HepG2 (cell line): Measurements from ENCODE around the gene SKI. TPM values are rescaled to one million over a fixed set of nuclear protein-coding genes. Genes with fewer than 3 reads are reported as not detected.

Experiments
- HMG20A ChIP-seq: IDR thresholded peaks from 2 replicates; pipeline ENCODE4 v1.6.1; 2016; ENCODE audit warnings: borderline replicate concordance
- MIER3 ChIP-seq: IDR thresholded peaks from 2 replicates; pipeline ENCODE4 v1.6.1; 2016; ENCODE audit warnings: missing compliant biosample characterization, borderline replicate concordance
- MLLT10 ChIP-seq: sonication (generic); formaldehyde crosslinking; IDR thresholded peaks from 2 replicates; pipeline ENCODE4 v1.4.0; 2020; ENCODE audit warnings: missing genetic modification reagents
- ZNF839 ChIP-seq: sonication (generic); formaldehyde crosslinking; IDR thresholded peaks from 2 replicates; pipeline ENCODE4 v1.4.0; 2020; ENCODE audit warnings: missing genetic modification reagents, mild to moderate bottlenecking, borderline replicate concordance
- polyA plus RNA-seq, 8 experiments: library from polyadenylated mRNA; depleted of rRNA in 3 of 8; stranded (reverse) in 7 of 8; unstranded in 1 of 8; fragments of >200 nt; fragmentation: Illumina TruSeq in 4 of 8; extraction: Trizol in 4 of 8; gene quantifications; 2 replicates each; pipeline versions ENCODE4 v1.2.1 to v1.2.3, GENCODE V29; 2011 to 2016; ENCODE audit warnings: low read depth in 4 of 8, missing spikeins in 1 of 8, mixed read lengths in 1 of 8; ENCODE audit not compliant: insufficient read depth in 1 of 8
- total RNA-seq, 5 experiments: library from RNA; depleted of rRNA; stranded (reverse); fragments of >200 nt; fragmentation: Illumina TruSeq; extraction: Trizol; gene quantifications; 2 replicates each; pipeline ENCODE4 v1.2.3, GENCODE V29; 2016; ENCODE audit warnings: low read depth in 1 of 5
- TF ChIP-seq, protein P1 (sequence below): sonication (generic); formaldehyde crosslinking; IDR thresholded peaks from 2 replicates; pipeline ENCODE4 v1.8.1; 2023; ENCODE audit warnings: mild to moderate bottlenecking, moderate library complexity, missing genetic modification reagents
- TF ChIP-seq, protein P2 (sequence below): sonication (generic); formaldehyde crosslinking; IDR thresholded peaks from 2 replicates; pipeline ENCODE4 v1.5.1; 2020; ENCODE audit warnings: missing genetic modification reagents, mild to moderate bottlenecking, borderline replicate concordance
- TF ChIP-seq, protein P3 (sequence below): sonication (generic); formaldehyde crosslinking; IDR thresholded peaks from 2 replicates; pipeline ENCODE4 v1.5.1; 2020; ENCODE audit warnings: mild to moderate bottlenecking, missing genetic modification reagents, moderate library complexity

Gene SKI
- total and polyA plus RNA-seq, 2 of the 13 experiments (the other 11 are each of a cell fraction or from before 2014, with no cell fraction given): 4.7 to 6.9 TPM

DNA sequence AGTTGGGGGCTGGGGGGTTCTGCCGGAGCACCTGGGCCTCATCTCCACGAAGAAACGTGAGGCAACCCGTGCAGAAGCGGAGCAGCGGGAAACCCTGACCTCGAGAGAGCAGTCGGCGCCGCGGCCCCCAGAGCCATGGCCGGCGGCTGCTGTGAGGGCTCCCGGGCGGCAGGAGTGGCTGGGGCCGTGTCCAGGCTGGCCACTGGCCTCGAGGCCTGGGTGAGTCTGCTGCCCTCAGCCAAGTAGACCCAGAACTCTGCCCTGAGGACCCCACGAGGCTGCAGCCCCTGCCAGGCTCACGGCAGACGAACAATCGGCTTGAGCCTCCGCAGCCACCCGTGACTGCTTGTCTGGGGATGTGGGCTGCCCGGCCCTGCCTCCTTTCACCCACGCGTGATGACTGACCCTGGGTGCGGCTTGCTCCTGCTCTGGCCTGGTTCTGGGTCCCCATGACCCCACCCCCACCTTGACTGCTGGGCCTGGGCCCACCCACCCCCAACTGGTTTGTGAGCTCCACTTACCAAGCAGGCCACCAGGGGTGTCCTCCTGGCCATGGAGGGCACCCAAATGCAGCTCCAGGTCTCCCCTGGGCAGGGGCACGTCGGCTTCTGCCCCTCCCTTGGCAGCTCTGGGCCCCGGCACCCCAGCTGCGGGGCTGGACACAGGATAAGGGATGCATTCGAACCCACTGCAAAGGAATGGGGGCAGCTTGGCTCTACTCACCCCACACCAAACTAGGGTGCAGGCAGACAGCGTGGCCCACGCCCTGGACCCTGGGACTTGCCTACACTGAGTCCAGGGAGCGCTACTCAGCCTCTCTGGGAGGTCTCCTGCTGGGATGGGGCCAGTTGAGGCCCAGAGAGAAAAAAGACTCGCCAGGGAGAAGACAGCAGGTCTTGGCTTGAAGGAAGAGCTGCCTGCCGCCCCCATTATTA lies 129.1 kb downstream of the SKI start (continued):
- TF ChIP-seq, protein P1, sequence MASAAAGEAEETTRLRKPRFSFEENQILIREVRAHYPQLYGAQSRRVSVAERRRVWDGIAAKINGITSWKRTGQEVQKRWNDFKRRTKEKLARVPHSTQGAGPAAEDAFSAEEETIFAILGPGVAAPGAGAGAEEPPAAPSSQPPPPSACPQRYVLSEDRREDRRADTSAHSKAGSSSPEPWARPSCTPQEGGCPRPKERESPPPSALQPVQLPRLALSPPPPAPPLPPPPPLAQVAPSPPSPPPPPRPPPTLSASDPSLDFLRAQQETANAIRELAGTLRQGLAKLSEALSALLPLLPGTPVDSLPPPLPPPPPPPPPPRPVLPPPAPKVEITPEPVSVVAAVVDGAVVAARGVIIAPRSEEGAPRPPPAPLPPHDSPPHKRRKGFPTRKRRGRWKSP (CRISPR knock-in tag): no peak
- TF ChIP-seq HMG20A (CRISPR knock-in tag): no peak
- TF ChIP-seq MIER3: no peak
- TF ChIP-seq, protein P2, sequence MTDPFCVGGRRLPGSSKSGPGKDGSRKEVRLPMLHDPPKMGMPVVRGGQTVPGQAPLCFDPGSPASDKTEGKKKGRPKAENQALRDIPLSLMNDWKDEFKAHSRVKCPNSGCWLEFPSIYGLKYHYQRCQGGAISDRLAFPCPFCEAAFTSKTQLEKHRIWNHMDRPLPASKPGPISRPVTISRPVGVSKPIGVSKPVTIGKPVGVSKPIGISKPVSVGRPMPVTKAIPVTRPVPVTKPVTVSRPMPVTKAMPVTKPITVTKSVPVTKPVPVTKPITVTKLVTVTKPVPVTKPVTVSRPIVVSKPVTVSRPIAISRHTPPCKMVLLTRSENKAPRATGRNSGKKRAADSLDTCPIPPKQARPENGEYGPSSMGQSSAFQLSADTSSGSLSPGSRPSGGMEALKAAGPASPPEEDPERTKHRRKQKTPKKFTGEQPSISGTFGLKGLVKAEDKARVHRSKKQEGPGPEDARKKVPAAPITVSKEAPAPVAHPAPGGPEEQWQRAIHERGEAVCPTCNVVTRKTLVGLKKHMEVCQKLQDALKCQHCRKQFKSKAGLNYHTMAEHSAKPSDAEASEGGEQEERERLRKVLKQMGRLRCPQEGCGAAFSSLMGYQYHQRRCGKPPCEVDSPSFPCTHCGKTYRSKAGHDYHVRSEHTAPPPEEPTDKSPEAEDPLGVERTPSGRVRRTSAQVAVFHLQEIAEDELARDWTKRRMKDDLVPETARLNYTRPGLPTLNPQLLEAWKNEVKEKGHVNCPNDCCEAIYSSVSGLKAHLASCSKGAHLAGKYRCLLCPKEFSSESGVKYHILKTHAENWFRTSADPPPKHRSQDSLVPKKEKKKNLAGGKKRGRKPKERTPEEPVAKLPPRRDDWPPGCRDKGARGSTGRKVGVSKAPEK: no peak
- TF ChIP-seq, protein P3, sequence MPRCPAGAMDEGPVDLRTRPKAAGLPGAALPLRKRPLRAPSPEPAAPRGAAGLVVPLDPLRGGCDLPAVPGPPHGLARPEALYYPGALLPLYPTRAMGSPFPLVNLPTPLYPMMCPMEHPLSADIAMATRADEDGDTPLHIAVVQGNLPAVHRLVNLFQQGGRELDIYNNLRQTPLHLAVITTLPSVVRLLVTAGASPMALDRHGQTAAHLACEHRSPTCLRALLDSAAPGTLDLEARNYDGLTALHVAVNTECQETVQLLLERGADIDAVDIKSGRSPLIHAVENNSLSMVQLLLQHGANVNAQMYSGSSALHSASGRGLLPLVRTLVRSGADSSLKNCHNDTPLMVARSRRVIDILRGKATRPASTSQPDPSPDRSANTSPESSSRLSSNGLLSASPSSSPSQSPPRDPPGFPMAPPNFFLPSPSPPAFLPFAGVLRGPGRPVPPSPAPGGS (CRISPR knock-in tag): no peak
- no peak for TF ChIP-seq MLLT10
- no peak for TF ChIP-seq ZNF839
- TF ChIP-seq, all 625 proteins: peak for 0
